ENCODE measurements around the gene LHX2.

LHX2 gene

DNA sequence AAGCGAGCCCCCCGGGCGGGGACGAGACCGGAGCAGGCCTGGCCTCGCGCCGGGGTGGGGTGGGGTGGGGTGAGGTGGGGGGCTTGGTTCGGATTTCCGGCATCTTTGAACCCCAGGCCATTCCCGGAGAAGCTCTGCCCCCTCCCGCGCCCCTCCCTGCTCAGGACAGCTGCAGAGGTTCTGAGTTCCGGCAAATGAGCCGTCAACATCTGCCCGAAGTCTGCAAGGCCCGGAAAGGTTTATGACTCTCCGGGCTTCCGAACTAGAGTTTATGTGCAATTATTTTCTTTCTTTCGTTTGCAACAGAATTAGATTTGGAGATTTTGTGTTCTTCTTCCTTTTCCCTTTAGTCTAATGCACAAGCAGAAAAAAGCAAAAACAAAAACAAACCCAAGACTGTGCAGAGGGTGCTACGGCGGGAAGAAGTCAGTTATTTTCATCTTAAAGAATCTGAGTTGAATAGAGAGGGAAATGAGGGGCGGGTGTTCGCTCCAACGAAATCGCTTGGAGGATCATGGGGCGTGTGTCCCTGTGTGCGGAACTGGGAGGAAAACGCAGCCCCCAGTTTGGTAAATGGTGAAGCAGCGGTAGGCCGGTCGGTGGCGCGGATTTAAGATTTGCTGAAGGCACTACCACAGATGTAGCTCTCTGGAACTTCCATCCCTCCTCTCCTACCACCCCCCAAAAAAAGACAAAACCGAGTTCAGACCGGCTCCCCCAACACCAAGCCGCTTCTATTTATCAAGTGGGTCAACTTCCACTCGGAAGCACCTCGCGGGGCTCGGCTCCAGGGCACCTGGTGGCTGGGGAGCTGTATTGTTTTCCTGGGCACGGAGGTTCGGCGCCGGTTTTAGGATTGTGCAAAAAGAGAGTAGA, 4.8 kb downstream of the LHX2 start:
- DNase-seq (ENCODE audit: extremely low spot score) = peak; percentile 27
- TF ChIP-seq, protein P1, sequence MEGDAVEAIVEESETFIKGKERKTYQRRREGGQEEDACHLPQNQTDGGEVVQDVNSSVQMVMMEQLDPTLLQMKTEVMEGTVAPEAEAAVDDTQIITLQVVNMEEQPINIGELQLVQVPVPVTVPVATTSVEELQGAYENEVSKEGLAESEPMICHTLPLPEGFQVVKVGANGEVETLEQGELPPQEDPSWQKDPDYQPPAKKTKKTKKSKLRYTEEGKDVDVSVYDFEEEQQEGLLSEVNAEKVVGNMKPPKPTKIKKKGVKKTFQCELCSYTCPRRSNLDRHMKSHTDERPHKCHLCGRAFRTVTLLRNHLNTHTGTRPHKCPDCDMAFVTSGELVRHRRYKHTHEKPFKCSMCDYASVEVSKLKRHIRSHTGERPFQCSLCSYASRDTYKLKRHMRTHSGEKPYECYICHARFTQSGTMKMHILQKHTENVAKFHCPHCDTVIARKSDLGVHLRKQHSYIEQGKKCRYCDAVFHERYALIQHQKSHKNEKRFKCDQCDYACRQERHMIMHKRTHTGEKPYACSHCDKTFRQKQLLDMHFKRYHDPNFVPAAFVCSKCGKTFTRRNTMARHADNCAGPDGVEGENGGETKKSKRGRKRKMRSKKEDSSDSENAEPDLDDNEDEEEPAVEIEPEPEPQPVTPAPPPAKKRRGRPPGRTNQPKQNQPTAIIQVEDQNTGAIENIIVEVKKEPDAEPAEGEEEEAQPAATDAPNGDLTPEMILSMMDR (IDR thresholded peaks at IDR 0.05; ENCODE audit: control extremely low read depth, extremely low read depth, low read depth, missing control alignments) = no peak
- ChIA-PET POLR2A (no interaction called here), CTCF (no interaction called here)

DNA sequence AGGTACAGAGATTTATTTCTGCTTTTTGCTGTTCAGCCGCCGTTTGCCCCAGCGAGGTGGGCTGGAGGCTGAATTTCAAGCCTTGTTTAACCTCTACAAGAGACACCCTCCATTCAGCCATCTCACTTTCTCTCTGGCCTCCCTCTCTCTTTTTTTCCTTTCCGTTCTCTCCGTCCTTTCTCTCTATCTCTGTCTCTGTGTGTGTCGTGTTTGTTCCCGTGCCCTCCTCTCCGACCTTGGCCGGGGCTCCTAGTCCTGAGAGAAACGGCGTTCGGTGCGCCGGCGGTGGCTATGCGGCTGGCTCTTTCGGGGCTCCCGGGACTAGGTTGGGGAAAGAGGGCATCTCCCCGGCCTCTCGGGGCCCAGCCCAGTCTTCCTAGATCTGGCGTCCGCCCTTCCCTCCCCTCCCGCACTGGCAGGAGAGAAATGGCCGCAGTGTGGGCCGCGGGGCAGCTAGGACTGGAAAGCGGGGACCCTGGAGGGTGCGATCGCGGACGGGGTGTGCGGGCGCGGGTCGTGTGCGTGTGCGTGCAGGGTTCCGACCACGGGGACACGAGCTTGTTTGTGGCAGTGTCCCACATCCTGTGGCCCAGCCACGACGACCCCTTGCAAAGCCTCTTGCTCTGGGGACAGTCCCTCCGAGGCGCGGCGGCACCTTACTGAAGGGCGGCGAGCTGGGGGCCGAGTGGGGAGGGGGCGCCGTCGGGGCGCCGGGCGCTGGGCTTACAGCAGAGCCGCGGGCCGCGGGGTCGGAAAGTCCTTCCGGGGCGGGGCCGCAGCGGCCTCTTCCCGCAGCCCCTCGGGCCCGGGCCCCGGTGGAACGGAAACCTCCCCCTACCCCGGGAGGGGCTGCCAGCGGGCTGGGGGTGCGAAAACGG, 5.7 kb downstream of the LHX2 start:
- POLR2A ChIA-PET = no interaction called here
- TF ChIP-seq, protein P1 (IDR thresholded peaks at IDR 0.05; ENCODE audit: control extremely low read depth, extremely low read depth, low read depth, missing control alignments) = no peak
- CTCF ChIA-PET = interaction anchor here (1.4 kb wide), 1 partner anchor 24 kb away, joined by 5 read pairs; no protein-coding TSS in a partner anchor
- DNase-seq (ENCODE audit: extremely low spot score) = peak; percentile 29

GRCh38 chr9:124017929-124018729, 6.6 kb downstream of the LHX2 start:
- ChIA-PET POLR2A (interaction anchor here (0.6 kb wide), 1 partner anchor 1350 kb away, joined by 7 read pairs; no protein-coding TSS in a partner anchor), CTCF (interaction anchor here (1.2 to 1.4 kb wide), 2 partner anchors 23 to 476 kb away, joined by 3 to 5 read pairs; no protein-coding TSS in a partner anchor)
- TF ChIP-seq, protein P1 (IDR thresholded peaks at IDR 0.05; ENCODE audit: control extremely low read depth, extremely low read depth, low read depth, missing control alignments) = no peak
- peak; percentile 8 for DNase-seq (ENCODE audit: extremely low spot score)

GRCh38 chr9:124018730-124019697, 7.4 kb downstream of the LHX2 start:
- no peak for DNase-seq (ENCODE audit: extremely low spot score)
- TF ChIP-seq, protein P1 (IDR thresholded peaks at IDR 0.05; ENCODE audit: control extremely low read depth, extremely low read depth, low read depth, missing control alignments) = no peak
- ChIA-PET POLR2A (no interaction called here), CTCF (interaction anchor here (0.9 to 1.4 kb wide), 4 partner anchors 8 to 477 kb away, joined by 3 to 5 read pairs (median 3); partner anchors contain the start of gene LHX2)

GRCh38 chr9:124019771-124020519, 8.4 kb downstream of the LHX2 start:
- TF ChIP-seq, protein P1 (IDR thresholded peaks at IDR 0.05; ENCODE audit: control extremely low read depth, extremely low read depth, low read depth, missing control alignments) = no peak

More at GRCh38 chr9:124019771-124020519, 8.4 kb downstream of the LHX2 start:
- ChIA-PET CTCF (interaction anchor here (0.9 to 1.3 kb wide), 2 partner anchors 9 to 15 kb away, joined by 3 read pairs; partner anchors contain the start of gene LHX2), POLR2A (no interaction called here)
- DNase-seq (ENCODE audit: extremely low spot score) = no peak
